GM23338 (cell line): Measurements from ENCODE around the gene CCN2. TPM values are rescaled to one million over a fixed set of nuclear protein-coding genes. Genes with fewer than 3 reads are reported as not detected.

ENCODE experiments used
- ATAC-seq: fragments of 200-7000 bp; cut with Tn5 transposase; 3 replicates; pipeline ENCODE4 v1.9.1; 2020
- DNase-seq: peaks from one replicate; pipeline ENCODE4 v3.0.0-alpha.2; 2015; ENCODE audit warnings: low spot score
- H2AFZ ChIP-seq: fragments of 200-600 bp; sonication (generic); 2 replicates; pipeline ENCODE4 v1.8.0; 2016; ENCODE audit warnings: antibody characterized with exemption, mild to moderate bottlenecking, moderate library complexity
- H3F3A ChIP-seq: fragments of 200-600 bp; sonication (generic); replicated peaks from 2 replicates; pipeline ENCODE4 v1.8.0; 2017; ENCODE audit warnings: antibody characterized with exemption, mixed run types, low read depth
- H3K27ac ChIP-seq: fragments of 200-600 bp; sonication (generic); 2 replicates; pipeline ENCODE4 v1.6.1; 2016; ENCODE audit warnings: low read depth
- H3K27me3 ChIP-seq: fragments of 200-600 bp; sonication (generic); 2 replicates; pipeline ENCODE4 v1.8.0; 2016; ENCODE audit warnings: mild to moderate bottlenecking, mixed run types, moderate library complexity; ENCODE audit not compliant: insufficient read depth
- H3K36me3 ChIP-seq: fragments of 200-600 bp; sonication (generic); 2 replicates; pipeline ENCODE4 v1.8.0; 2016; ENCODE audit warnings: mild to moderate bottlenecking; ENCODE audit not compliant: insufficient read depth
- H3K4me1 ChIP-seq: fragments of 200-600 bp; sonication (generic); 2 replicates; pipeline ENCODE4 v1.8.0; 2016; ENCODE audit warnings: mild to moderate bottlenecking, moderate library complexity; ENCODE audit not compliant: insufficient read depth
- H3K4me2 ChIP-seq: fragments of 200-600 bp; sonication (generic); 2 replicates; pipeline ENCODE4 v1.7.1; 2017; ENCODE audit warnings: mixed run types
- H3K4me3 ChIP-seq: fragments of 200-600 bp; sonication (generic); 2 replicates; pipeline ENCODE4 v1.6.1; 2016; ENCODE audit warnings: mixed run types
- H3K79me2 ChIP-seq: fragments of 200-600 bp; sonication (generic); replicated peaks from 2 replicates; pipeline ENCODE4 v1.8.0; 2017; ENCODE audit warnings: mild to moderate bottlenecking; ENCODE audit not compliant: insufficient read depth
- H3K9me2 ChIP-seq: fragments of 200-600 bp; sonication (generic); 2 replicates; pipeline ENCODE4 v1.8.0; 2017; ENCODE audit not compliant: insufficient read depth
- H4K20me1 ChIP-seq: fragments of 200-600 bp; sonication (generic); replicated peaks from 2 replicates; pipeline ENCODE4 v1.8.0; 2017; ENCODE audit warnings: mild to moderate bottlenecking; ENCODE audit not compliant: insufficient read depth
- H3K27ac Mint-ChIP-seq: 2 replicates; pipeline ENCODE4 v1.8.0; 2020; ENCODE audit warnings: inconsistent platforms, mild to moderate bottlenecking, moderate library complexity, mixed read lengths
- H3K27me3 Mint-ChIP-seq: 3 replicates; pipeline ENCODE4 v1.8.0; 2022; ENCODE audit warnings: low read depth, mild to moderate bottlenecking, moderate library complexity, mixed read lengths, inconsistent platforms; ENCODE audit not compliant: insufficient read depth, poor library complexity
- H3K36me3 Mint-ChIP-seq: 3 replicates; pipeline ENCODE4 v1.8.0; 2021; ENCODE audit warnings: low read depth, mild to moderate bottlenecking, inconsistent platforms, moderate library complexity, mixed read lengths
- H3K4me1 Mint-ChIP-seq: 3 replicates; pipeline ENCODE4 v1.8.0; 2020; ENCODE audit warnings: mild to moderate bottlenecking, inconsistent platforms, mixed read lengths
- H3K4me3 Mint-ChIP-seq: 3 replicates; pipeline ENCODE4 v1.8.0; 2021; ENCODE audit warnings: moderate library complexity, mild to moderate bottlenecking, inconsistent platforms, mixed read lengths
- H3K9me3 Mint-ChIP-seq: 3 replicates; pipeline ENCODE4 v1.8.0; 2020; ENCODE audit warnings: moderate library complexity, mild to moderate bottlenecking, inconsistent platforms, mixed read lengths
- CREB1 ChIP-seq: fragments of 250-450 bp; sonication (Bioruptor Pico); IDR thresholded peaks from 2 replicates; pipeline ENCODE4 v1.5.0; 2020; ENCODE audit warnings: low read depth, mild to moderate bottlenecking, moderate library complexity
- CTCF ChIP-seq, 2 experiments: fragments of 200-600 bp in 1 of 2; sonication (generic) in 1 of 2; conservative IDR thresholded peaks; 2 replicates each; pipeline versions ENCODE4 v1.5.1 to v1.6.1; 2016 to 2017; ENCODE audit warnings: antibody characterized with exemption in 2 of 2, low read depth in 2 of 2, mild to moderate bottlenecking in 2 of 2, moderate library complexity in 1 of 2
- ETS1 ChIP-seq: IDR thresholded peaks from 2 replicates; pipeline ENCODE4 v1.6.1; 2016; ENCODE audit warnings: antibody characterized with exemption
- EZH2 ChIP-seq: fragments of 200-600 bp; sonication (generic); IDR thresholded peaks from one replicate; pipeline ENCODE4 v1.8.0; 2017; ENCODE audit warnings: antibody characterized with exemption, mild to moderate bottlenecking, low read depth; ENCODE audit not compliant: unreplicated experiment
- EZH2phosphoT487 ChIP-seq: fragments of 200-600 bp; sonication (generic); IDR thresholded peaks from one replicate; pipeline ENCODE4 v1.8.1; 2018; ENCODE audit warnings: antibody characterized with exemption; ENCODE audit not compliant: unreplicated experiment
- JUNB ChIP-seq: IDR thresholded peaks from one replicate; pipeline ENCODE4 v1.6.1; 2016; ENCODE audit warnings: antibody characterized with exemption; ENCODE audit not compliant: unreplicated experiment
- NANOG ChIP-seq: IDR thresholded peaks from 2 replicates; pipeline ENCODE4 v1.6.1; 2016; ENCODE audit warnings: antibody characterized with exemption, borderline replicate concordance
- POLR2AphosphoS5 ChIP-seq: IDR thresholded peaks from 2 replicates; pipeline ENCODE4 v1.6.1; 2016; ENCODE audit warnings: antibody characterized with exemption, low read depth
- REST ChIP-seq: IDR thresholded peaks from one replicate; pipeline ENCODE4 v1.6.1; 2018; ENCODE audit warnings: antibody characterized with exemption; ENCODE audit not compliant: unreplicated experiment
- STAT1 ChIP-seq: IDR thresholded peaks from one replicate; pipeline ENCODE4 v1.6.1; 2016; ENCODE audit warnings: antibody characterized with exemption; ENCODE audit not compliant: unreplicated experiment
- ZNF114 ChIP-seq: fragments of 250-450 bp; sonication (Bioruptor Pico); IDR thresholded peaks from 2 replicates; pipeline ENCODE4 v1.5.0; 2020; ENCODE audit warnings: mild to moderate bottlenecking, moderate library complexity
- ZNF331 ChIP-seq: fragments of 250-450 bp; sonication (Bioruptor Pico); IDR thresholded peaks from 2 replicates; pipeline ENCODE4 v1.5.0; 2020; ENCODE audit warnings: low read depth, mild to moderate bottlenecking, moderate library complexity
- ZNF462 ChIP-seq: fragments of 250-450 bp; sonication (Bioruptor Pico); IDR thresholded peaks from 2 replicates; pipeline ENCODE4 v1.5.0; 2020; ENCODE audit warnings: mild to moderate bottlenecking, moderate library complexity
- polyA plus RNA-seq: library from polyadenylated mRNA; unstranded; fragments of >200 nt; fragmentation: Nextera tagmentation; extraction: Ambion mirVana; gene quantifications from 2 replicates; pipeline ENCODE4 v1.2.1, GENCODE V29; 2016
- total RNA-seq: library from RNA; depleted of rRNA; stranded (reverse); fragments of >200 nt; shearing (Covaris generic); gene quantifications from 2 replicates; pipeline ENCODE4 v1.2.3, GENCODE V29; 2014

The CCN2 gene
- total and polyA plus RNA-seq, 2 experiments from 2014 or later = 128 to 159 TPM

GRCh38 chr6:131916847-131917246 is 34.3 kb downstream of the CCN2 start:
- DNase-seq (no peak), ATAC-seq (no peak)
- Mint-ChIP-seq H3K36me3 (peaks cover 78% of the 10 kb centered on the region), H3K4me1 (peaks cover 11% of the 10 kb centered on the region; the same call in 1 of the 3 replicates), H3K27ac (no peak overlapping the region), H3K9me3 (peaks cover 52% of the 10 kb centered on the region), H3K4me3 (no peak overlapping the region), H3K27me3 (peaks cover 8% of the 10 kb centered on the region)
- H3K9me2 ChIP-seq = no peaks in the 10 kb centered on the region
- peaks cover 51% of the 10 kb centered on the region for H3F3A ChIP-seq
- no peak overlapping the region for H2AFZ ChIP-seq
- no peaks in the 10 kb centered on the region for H3K27me3 ChIP-seq
- peaks cover 3% of the 10 kb centered on the region; the same call in 1 of the 2 replicates for H3K79me2 ChIP-seq
- H4K20me1 ChIP-seq = peaks cover 8% of the 10 kb centered on the region; the same call in 1 of the 2 replicates
- no peak for TF ChIP-seq ETS1
- no peak for TF ChIP-seq CREB1 (CRISPR knock-in tag)
- no peak for TF ChIP-seq POLR2AphosphoS5
- TF ChIP-seq ZNF331 (CRISPR knock-in tag) = no peak
- TF ChIP-seq EZH2phosphoT487 = no peak
- TF ChIP-seq ZNF114 (CRISPR knock-in tag) = no peak
- TF ChIP-seq CTCF (conservative IDR thresholded peaks at IDR 0.05; ENCODE audit: low read depth in 2 of 2) = no peak
- no peak for TF ChIP-seq EZH2
- TF ChIP-seq ZNF462 (CRISPR knock-in tag) = no peak
- no peak for TF ChIP-seq STAT1
- no peak for TF ChIP-seq REST
- no peak for TF ChIP-seq NANOG
- no peak for TF ChIP-seq JUNB
- no peak overlapping the region for H3K4me2 ChIP-seq
- H3K4me1 ChIP-seq = no peaks in the 10 kb centered on the region
- peaks cover 48% of the 10 kb centered on the region for H3K36me3 ChIP-seq
- 0 out of 2 replicates have a peak overlapping the region, but pooled peaks have one; percentile 35 for H3K27ac ChIP-seq
- H3K4me3 ChIP-seq = no peak overlapping the region
